Hepatic stellate cell (primary cell): Measurements from ENCODE around the gene ROPN1.
A peak's percentile ranks its signal among the peaks of the same experiment; 100 is the strongest.
"Not testable (repeated sequence)": the region's sequence is repeated elsewhere in the genome, so short reads cannot be mapped to it uniquely, and the experiment has no call there.

ENCODE experiments used
- DNase-seq: peaks from one replicate; pipeline ENCODE4 v3.0.0; 2011; ENCODE audit warnings: low spot score

Gene ROPN1

GRCh38 chr3:123993818-123994217 is 1.9 kb upstream of the ROPN1 start:
- no peak for DNase-seq

DNA sequence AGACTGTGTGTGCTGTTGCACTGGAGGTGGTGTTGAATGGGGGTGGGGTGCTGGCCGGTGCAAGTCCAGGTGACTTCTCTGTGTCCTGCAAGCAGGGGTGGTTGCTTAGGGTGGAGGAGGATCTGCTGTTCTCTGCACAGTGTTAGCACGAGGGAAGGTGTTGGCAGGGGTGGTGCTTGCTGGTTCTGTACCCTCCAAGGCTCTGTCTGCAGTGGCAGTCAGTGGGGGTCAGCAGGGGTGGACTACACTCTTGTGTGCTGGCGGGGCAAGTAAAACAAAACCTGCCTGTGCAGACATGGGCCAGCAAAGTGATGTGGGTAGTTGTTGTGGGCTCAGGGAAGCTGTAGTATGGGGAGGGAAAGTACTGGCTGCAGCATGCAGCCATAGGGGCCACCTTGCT is 5.5 kb downstream of the ROPN1 start:
- DNase-seq = no peak

- DNase-seq = no peak
These were observed 7.0 kb downstream of the ROPN1 start for GRCh38 chr3:123984957-123985356.

GRCh38 chr3:123984350-123984749 is 7.6 kb downstream of the ROPN1 start:
- no peak for DNase-seq

DNA sequence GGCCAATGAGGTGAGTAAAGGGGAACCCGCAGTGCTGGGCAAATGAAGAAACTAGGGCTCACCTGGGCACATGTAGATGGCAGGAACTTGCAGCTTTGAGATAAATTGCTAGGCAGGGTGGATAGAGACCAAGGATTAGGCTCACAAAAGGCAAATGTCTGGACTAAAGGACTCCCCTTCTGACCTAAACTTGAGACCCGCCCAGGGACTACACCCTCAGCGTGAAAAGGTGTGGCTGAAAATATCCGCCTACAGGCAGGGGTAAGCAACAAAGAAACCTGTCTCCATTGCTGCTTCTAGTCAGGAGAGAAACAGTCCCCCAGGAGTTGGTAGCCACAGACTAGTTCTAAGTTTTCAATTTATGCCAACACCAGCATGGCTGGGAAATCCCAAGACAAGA is 10.6 kb downstream of the ROPN1 start:
- DNase-seq = not testable (repeated sequence)

DNA sequence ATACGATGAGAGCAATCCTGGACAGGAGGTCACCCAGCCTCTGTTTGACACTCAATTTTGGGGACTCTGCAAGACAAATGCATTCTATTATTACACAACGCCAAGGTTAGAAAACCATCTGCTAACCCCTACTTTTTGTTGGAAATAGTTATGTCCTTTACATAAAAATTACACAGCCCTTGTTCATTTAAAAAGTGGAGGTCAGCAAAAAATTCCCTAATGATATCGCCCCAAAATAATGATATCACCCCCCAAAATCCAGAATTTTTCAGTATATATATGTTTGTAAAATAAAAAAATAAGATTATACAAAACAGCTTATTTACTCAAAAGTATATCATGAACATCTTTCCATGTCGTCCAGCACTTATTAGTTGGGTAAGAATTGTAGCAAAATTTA is 11.4 kb downstream of the ROPN1 start:
- no peak for DNase-seq

DNA sequence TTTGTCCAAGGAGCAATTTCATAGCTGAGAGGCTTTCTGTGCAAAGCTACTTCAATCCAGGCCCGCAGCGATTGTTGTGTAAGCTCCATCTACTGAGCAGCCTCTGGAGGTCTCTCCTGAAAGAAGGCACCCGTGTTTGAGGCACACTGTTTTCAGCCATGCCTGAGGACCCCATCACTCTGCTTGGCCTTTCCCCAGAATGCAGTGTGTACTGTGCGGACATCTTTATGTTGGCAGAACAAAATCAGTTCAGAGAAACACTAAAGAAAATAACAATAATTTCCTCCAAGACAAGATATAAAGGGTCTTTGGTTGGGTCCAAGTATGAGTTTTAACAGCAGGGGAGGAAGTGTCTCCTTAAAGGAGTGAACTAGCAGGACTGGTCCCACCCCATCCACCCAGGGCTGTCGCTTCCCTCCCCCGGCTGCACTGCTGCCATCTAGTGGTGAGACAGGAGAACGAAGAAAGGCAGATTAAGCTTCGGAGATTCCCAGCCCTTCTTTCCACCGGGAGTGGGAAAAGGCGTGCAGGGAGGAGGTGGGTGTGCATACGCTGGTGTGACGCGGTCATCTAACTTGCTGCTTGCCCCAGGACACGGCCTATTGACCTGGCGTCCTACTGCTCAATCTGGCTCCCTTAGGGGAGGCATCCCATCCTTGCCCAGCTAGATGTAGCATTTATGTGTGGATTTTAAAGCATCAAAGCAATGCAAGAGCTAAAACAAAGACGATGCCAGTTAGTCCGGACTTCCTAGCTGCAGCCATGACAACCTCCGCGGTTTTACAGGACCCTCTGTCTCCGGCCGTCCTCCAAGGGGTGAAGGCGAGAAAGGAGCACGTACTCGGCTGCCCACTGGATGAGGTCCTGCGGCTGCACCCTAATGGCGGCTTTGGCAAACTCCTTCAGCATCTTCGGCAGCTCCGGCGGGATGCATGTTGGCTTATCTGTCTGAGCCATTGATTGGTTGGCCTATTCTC is 12.1 kb downstream of the ROPN1 start:
- DNase-seq = peak; percentile 37

GRCh38 chr3:123976904-123977303 is 15.0 kb downstream of the ROPN1 start:
- DNase-seq = not testable (repeated sequence)

GRCh38 chr3:123976181-123976898 is 15.6 kb downstream of the ROPN1 start:
- not testable (repeated sequence) for DNase-seq

GRCh38 chr3:123975030-123975429 is 16.9 kb downstream of the ROPN1 start:
- not testable (repeated sequence) for DNase-seq

DNA sequence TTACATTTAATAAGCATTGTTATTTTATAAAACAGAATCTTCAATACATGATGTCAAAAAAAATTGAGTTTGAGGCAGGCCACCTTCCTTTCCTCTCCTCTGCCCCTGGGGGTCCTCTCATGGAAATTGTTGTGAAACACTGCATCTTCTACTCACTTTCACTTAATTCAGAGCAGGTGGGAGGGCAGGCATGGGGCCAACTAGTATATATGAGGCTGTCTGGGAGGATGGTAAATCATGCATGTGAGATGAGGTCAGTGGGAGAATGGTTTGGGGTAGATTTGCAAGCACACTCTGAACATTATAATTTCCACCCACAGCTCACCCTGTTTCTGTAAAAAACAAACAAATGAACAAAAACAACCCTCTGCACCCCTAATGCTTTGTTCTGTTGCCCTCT is 20.5 kb downstream of the ROPN1 start:
- DNase-seq = no peak

DNA sequence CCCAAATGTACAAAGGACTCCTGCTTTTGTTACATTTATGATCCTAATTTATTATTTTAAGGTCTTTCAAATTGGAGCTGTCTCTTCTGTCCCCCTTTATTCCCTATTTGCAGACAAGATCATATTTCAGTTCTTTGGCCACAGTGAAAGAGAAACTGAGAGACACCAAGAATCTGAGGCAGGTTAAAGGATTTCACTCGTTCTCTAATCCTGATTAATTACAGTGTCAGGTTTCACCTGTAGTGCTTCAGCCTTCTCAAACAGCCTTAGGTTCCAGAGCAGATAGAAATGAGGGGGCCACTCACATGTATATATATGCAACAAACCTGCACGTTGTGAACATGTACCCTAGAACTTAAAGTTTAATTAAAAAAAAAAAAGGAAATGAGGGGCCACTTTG is 24.7 kb downstream of the ROPN1 start:
- DNase-seq = not testable (repeated sequence)

DNA sequence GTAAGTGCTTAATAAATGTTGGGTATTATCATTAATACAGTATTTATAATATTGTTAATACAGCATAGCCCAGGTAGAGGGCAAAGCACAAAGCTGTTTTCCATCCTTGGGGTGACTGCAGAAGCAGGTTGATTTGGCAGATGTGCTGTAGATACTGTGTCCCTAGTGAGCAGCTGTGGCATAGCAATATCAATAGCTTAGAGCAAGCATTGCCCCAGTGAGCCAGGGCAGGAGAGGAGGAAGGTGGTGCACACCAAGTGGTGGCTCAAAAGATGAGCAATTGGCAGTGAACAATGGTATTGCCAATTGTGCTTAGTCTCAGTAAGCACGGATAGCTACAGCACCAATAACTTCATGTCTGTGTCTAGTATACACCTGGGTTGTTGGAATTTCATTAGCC is 25.1 kb downstream of the ROPN1 start:
- not testable (repeated sequence) for DNase-seq

- DNase-seq = not testable (repeated sequence)
These were observed 27.1 kb downstream of the ROPN1 start for GRCh38 chr3:123964793-123965192.

GRCh38 chr3:123961508-123961856 is 30.4 kb downstream of the ROPN1 start:
- no peak for DNase-seq

GRCh38 chr3:123960781-123961507 is 31.0 kb downstream of the ROPN1 start, which contains the start of gene CCDC14:
Gene CCDC14 (minus strand): TSS chr3:123961229. CDS start chr3:123961173, 56 bp downstream.
- DNase-seq = peak; percentile 85

- no peak for DNase-seq
These were observed 38.2 kb downstream of the ROPN1 start for GRCh38 chr3:123953735-123954134.

DNA sequence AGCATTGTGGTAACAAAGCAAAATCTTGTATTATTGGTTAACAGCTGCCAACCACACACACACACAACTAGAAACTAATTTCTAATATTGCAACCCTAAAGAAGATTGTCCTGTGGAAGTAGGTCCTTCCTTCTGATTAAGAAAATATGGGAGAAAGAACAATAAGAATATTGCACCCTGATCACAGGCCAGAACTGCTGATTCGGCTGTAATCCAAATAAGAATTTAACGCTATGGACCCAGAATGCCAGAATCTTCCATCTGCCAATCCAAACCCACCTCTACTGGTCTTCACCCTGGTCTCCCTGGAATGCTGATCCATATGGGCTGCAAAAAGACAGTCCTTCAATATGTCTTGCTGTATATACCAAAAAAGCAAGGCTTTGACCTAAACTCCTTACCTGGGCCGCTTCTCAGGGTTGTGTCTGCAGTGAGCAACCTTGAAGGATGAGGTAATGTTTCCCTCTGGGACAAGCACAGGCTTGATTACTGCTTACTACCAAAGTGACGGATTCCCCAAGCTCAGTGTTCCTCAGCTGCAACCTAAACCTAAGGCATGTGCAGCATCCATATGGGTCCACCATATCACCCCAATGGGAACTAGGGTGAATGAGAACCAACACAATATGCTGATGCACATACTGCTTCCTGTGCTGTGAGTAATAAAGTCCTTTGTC is 38.9 kb downstream of the ROPN1 start:
- DNase-seq = no peak

GRCh38 chr3:123951522-123952447 is 40.1 kb downstream of the ROPN1 start:
- no peak for DNase-seq

DNA sequence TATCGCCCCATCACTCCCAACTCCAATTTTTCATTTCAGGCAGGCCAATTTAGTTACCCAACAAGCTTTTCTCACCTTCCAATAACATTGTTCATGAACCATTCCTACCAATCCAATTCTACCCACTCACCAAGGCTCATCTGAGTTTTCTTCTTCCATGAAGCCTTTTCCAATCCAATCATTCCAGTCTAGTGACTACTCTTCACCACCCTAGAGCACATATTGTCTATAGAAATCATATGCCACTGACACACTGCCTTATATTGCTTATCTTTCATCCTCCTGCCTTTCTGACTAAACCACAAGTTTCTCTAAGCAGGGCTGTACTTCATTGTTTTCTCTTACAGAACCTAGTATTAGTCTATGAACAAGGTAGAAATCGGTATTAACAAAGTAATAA is 42.3 kb downstream of the ROPN1 start:
- peak; percentile 17 for DNase-seq

DNA sequence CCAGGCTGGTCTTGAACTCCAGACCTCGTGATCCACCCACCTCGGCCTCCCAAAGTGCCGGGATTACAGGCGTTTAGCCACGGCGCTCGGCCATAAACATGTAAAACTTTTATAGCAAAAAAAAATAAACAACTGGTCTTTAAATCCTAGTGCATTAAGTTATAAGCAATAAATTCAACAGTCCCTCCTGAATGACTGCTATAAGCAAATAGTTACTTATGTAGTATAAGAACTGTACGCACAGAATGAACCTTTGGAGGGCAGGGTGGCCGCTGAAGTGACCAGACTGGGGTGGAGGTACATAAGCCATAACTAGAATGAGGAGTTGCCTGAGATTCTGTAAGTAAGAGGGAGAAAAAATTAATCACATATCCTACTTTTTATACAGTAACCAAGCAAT is 43.5 kb downstream of the ROPN1 start:
- no peak for DNase-seq
